ENCODE data around the gene IL1R1. TPM values are rescaled to one million over a fixed set of nuclear protein-coding genes. Genes with fewer than 3 reads are reported as not detected.
"Not testable (repeated sequence)": the region's sequence is repeated elsewhere in the genome, so short reads cannot be mapped to it uniquely, and the experiment has no call there.

Gene IL1R1
- total and polyA plus RNA-seq, 4 donors: 97.0 to 182 (median 137) TPM

DNA sequence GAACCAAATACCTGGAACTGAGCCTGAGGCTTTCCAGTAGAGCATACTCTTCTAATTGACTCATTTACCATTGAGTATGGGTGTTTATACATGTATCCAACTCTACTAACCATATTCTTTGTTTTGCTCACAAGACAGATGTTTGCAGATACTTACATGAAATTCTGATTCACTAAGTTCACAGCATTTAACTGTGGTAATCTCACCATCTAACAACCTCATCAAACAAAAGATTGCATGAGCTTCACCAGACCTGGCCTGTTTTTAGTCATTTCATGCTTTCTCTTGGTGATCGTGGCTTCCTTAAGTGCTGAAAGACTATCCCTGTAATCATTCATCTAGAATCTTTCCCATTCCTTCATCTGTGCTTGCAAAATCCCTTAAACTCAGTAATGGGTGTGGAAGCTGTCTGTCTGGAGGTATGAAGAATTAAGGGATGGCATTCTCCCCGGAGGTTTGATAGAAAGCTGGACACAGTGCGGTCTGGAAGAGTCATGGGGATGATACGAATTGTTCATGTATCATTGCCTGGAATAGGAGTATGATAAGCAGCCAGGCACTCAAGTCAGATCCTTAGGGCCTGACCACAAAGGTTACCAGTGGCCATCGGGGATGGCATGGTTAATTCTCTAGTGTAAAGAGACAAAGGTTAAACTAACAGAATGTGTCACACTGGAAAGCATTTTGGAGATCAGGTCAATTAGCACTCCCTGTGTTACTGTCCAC is 42.0 kb upstream of the IL1R1 start:
- ATAC-seq (ENCODE audit: insufficient read depth, low FRiP score) (peak; percentile 36), DNase-seq (no peak)
- no peak overlapping the region for H3K4me3 ChIP-seq
- no peak for TF ChIP-seq CTCF (IDR thresholded peaks at IDR 0.05; ENCODE audit: control extremely low read depth, extremely low read depth)
- no peak overlapping the region for H3K27ac ChIP-seq (ENCODE audit: low read depth in 1 of 2, low read length in 1 of 2)
- no peaks in the 10 kb centered on the region for H3K36me3 ChIP-seq (ENCODE audit: control insufficient read depth in 4 of 4, insufficient read depth in 4 of 4, low read length in 4 of 4)
- no peaks in the 10 kb centered on the region for H3K9me3 ChIP-seq (ENCODE audit: control insufficient read depth in 4 of 4, insufficient read depth in 3 of 4, low read length in 3 of 4)
- H3K27me3 ChIP-seq (ENCODE audit: control insufficient read depth in 3 of 3, insufficient read depth in 3 of 3, low read length in 2 of 3): no peaks in the 10 kb centered on the region
- peaks cover 0 to 52% (median 23%) of the 10 kb centered on the region in 5 donors for H3K4me1 ChIP-seq (ENCODE audit: control insufficient read depth in 5 of 5, insufficient read depth in 5 of 5, low read length in 5 of 5)
- no peak overlapping the region for H3K9ac ChIP-seq (ENCODE audit: insufficient read depth in 1 of 2, low read length in 2 of 2)
- 80 to 81% methylated on average over 5 of the region's 5 CpGs for WGBS, 2 donors

DNA sequence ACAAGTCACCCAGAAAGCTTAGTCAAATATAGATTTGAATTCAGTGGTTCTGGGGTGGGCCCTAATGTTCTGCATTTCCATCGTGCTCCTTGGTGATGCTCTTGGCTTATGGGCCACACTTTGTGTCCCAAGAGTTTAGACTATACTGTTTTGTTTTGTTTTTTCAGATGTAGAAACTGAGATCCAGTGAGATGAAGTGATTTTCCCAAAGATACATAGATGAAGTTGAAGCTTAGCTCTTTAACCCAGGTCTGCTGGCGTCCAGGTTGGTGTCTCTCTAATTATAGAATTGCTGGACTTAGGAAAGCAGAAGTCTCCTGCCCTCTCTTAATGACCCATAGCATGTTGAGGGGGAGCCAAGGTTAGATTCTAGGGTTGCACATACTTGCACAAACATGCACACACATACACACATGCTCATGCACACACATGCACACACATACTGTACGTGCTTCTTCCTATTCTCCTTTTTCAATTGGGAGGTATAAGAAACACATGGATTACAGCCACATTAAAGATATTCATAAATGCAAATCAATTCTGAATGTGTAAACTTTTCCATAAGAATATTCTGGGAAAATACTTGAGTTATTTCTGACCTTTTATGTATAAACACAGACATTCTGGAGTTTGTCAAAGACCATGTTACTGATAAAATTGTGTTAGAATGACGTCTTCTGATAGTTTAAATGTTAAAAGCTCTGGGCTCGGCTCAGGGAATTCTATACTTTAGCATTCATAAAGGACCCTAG is 41.3 kb upstream of the IL1R1 start:
- Histone ChIP-seq H3K4me1 (ENCODE audit: control insufficient read depth in 5 of 5, insufficient read depth in 5 of 5, low read length in 5 of 5) (peaks cover 0 to 52% (median 28%) of the 10 kb centered on the region in 5 donors), H3K4me3 (no peak overlapping the region), H3K36me3 (ENCODE audit: control insufficient read depth in 4 of 4, insufficient read depth in 4 of 4, low read length in 4 of 4) (no peaks in the 10 kb centered on the region), H3K9ac (ENCODE audit: insufficient read depth in 1 of 2, low read length in 2 of 2) (no peak overlapping the region), H3K27me3 (ENCODE audit: control insufficient read depth in 3 of 3, insufficient read depth in 3 of 3, low read length in 2 of 3) (no peaks in the 10 kb centered on the region), H3K9me3 (ENCODE audit: control insufficient read depth in 4 of 4, insufficient read depth in 3 of 4, low read length in 3 of 4) (no peaks in the 10 kb centered on the region), H3K27ac (ENCODE audit: low read depth in 1 of 2, low read length in 1 of 2) (no peak overlapping the region)
- TF ChIP-seq CTCF (IDR thresholded peaks at IDR 0.05; ENCODE audit: control extremely low read depth, extremely low read depth): no peak
- 77 to 89% methylated on average over 5 of the region's 5 CpGs for WGBS, 2 donors
- DNase-seq (peak in 2 of 3 donors; percentile 53 to 59), ATAC-seq (ENCODE audit: insufficient read depth, low FRiP score) (no peak)

GRCh38 chr2:102101849-102102635 is 40.5 kb upstream of the IL1R1 start:
- no peak for TF ChIP-seq CTCF (IDR thresholded peaks at IDR 0.05; ENCODE audit: control extremely low read depth, extremely low read depth)
- Histone ChIP-seq H3K9me3 (ENCODE audit: control insufficient read depth in 4 of 4, insufficient read depth in 3 of 4, low read length in 3 of 4) (no peaks in the 10 kb centered on the region), H3K27ac (ENCODE audit: low read depth in 1 of 2, low read length in 1 of 2) (no peak overlapping the region), H3K4me3 (no peak overlapping the region), H3K27me3 (ENCODE audit: control insufficient read depth in 3 of 3, insufficient read depth in 3 of 3, low read length in 2 of 3) (no peaks in the 10 kb centered on the region), H3K36me3 (ENCODE audit: control insufficient read depth in 4 of 4, insufficient read depth in 4 of 4, low read length in 4 of 4) (no peaks in the 10 kb centered on the region), H3K4me1 (ENCODE audit: control insufficient read depth in 5 of 5, insufficient read depth in 5 of 5, low read length in 5 of 5) (peaks cover 0 to 51% (median 28%) of the 10 kb centered on the region in 5 donors), H3K9ac (ENCODE audit: insufficient read depth in 1 of 2, low read length in 2 of 2) (no peak overlapping the region)
- WGBS, 2 donors: 74 to 87% methylated on average over 4 of the region's 4 CpGs
- no peak for ATAC-seq (ENCODE audit: insufficient read depth, low FRiP score)
- no peak for DNase-seq

GRCh38 chr2:102102636-102102948 is 40.0 kb upstream of the IL1R1 start:
- not testable (repeated sequence) for H3K9ac ChIP-seq (ENCODE audit: insufficient read depth in 1 of 2, low read length in 2 of 2); H3K27me3 ChIP-seq (ENCODE audit: control insufficient read depth in 3 of 3, insufficient read depth in 3 of 3, low read length in 2 of 3); H3K36me3 ChIP-seq (ENCODE audit: control insufficient read depth in 4 of 4, insufficient read depth in 4 of 4, low read length in 4 of 4); H3K9me3 ChIP-seq (ENCODE audit: control insufficient read depth in 4 of 4, insufficient read depth in 3 of 4, low read length in 3 of 4); DNase-seq; H3K4me3 ChIP-seq; ATAC-seq (ENCODE audit: insufficient read depth, low FRiP score); H3K27ac ChIP-seq (ENCODE audit: low read depth in 1 of 2, low read length in 1 of 2)
- 66 to 67% methylated on average over 3 of the region's 3 CpGs for WGBS, 2 donors
- peaks cover 0 to 51% (median 29%) of the 10 kb centered on the region in 5 donors for H3K4me1 ChIP-seq (ENCODE audit: control insufficient read depth in 5 of 5, insufficient read depth in 5 of 5, low read length in 5 of 5)
